H9 (cell line): ENCODE measurements around the gene EFL1. TPM values are rescaled to one million over a fixed set of nuclear protein-coding genes. Genes with fewer than 3 reads are reported as not detected.

Experiments used
- DNase-seq: peaks from one replicate; pipeline ENCODE4 v3.0.0-alpha.2; 2017
- H2AFZ ChIP-seq: one replicate; pipeline ENCODE4 v1.6.1; 2013; ENCODE audit warnings: mild to moderate bottlenecking, low read length, control low read depth, moderate library complexity
- H2AK5ac ChIP-seq: 2 replicates; pipeline ENCODE4 v1.6.1; 2013; ENCODE audit warnings: low read length, control low read depth, mixed read lengths; ENCODE audit not compliant: insufficient read length
- H2BK120ac ChIP-seq: one replicate; pipeline ENCODE4 v1.6.1; 2013; ENCODE audit warnings: low read depth, mild to moderate bottlenecking, low read length, control low read depth, inconsistent platforms; ENCODE audit not compliant: poor library complexity, severe bottlenecking
- H2BK12ac ChIP-seq: 2 replicates; pipeline ENCODE4 v1.6.1; 2013; ENCODE audit warnings: low read length, control low read depth, mixed read lengths, low read depth; ENCODE audit not compliant: insufficient read length
- H2BK15ac ChIP-seq: 2 replicates; pipeline ENCODE4 v1.6.1; 2013; ENCODE audit warnings: low read depth, low read length, control low read depth
- H2BK20ac ChIP-seq: one replicate; pipeline ENCODE4 v1.6.1; 2013; ENCODE audit warnings: low read depth, mild to moderate bottlenecking, low read length, control low read depth, inconsistent platforms; ENCODE audit not compliant: poor library complexity, severe bottlenecking
- H2BK5ac ChIP-seq: 2 replicates; pipeline ENCODE4 v1.6.1; 2013; ENCODE audit warnings: low read length, control low read depth, mixed read lengths; ENCODE audit not compliant: insufficient read length
- H3K14ac ChIP-seq: 2 replicates; pipeline ENCODE4 v1.6.1; 2013; ENCODE audit warnings: low read length, control low read depth; ENCODE audit not compliant: insufficient read depth
- H3K18ac ChIP-seq: 2 replicates; pipeline ENCODE4 v1.6.1; 2013; ENCODE audit warnings: low read depth, mild to moderate bottlenecking, mixed read lengths, low read length, control low read depth; ENCODE audit not compliant: insufficient read length
- H3K23ac ChIP-seq: 2 replicates; pipeline ENCODE4 v1.6.1; 2013; ENCODE audit warnings: low read length, control low read depth, mixed read lengths, low read depth; ENCODE audit not compliant: insufficient read length
- H3K23me2 ChIP-seq: 2 replicates; pipeline ENCODE4 v1.6.1; 2013; ENCODE audit warnings: low read depth, mild to moderate bottlenecking, mixed read lengths, low read length, control low read depth; ENCODE audit not compliant: insufficient read length, poor library complexity, severe bottlenecking
- H3K27ac ChIP-seq: 2 replicates; pipeline ENCODE4 v1.5.1; 2013; ENCODE audit warnings: low read length, control low read depth, mixed read lengths, low read depth; ENCODE audit not compliant: insufficient read length
- H3K27me3 ChIP-seq: 2 replicates; pipeline ENCODE4 v1.6.1; 2013; ENCODE audit warnings: low read length, control low read depth, inconsistent platforms; ENCODE audit not compliant: insufficient read depth
- H3K4ac ChIP-seq: 2 replicates; pipeline ENCODE4 v1.6.1; 2013; ENCODE audit warnings: low read depth, mild to moderate bottlenecking, control low read depth, inconsistent platforms, low read length, moderate library complexity
- H3K4me1 ChIP-seq: 2 replicates; pipeline ENCODE4 v1.6.1; 2013; ENCODE audit warnings: low read length, control low read depth, inconsistent platforms; ENCODE audit not compliant: insufficient read depth
- H3K4me2 ChIP-seq: 2 replicates; pipeline ENCODE4 v1.6.1; 2013; ENCODE audit warnings: low read length, control low read depth, mixed read lengths; ENCODE audit not compliant: insufficient read length, insufficient read depth
- H3K56ac ChIP-seq: 2 replicates; pipeline ENCODE4 v1.6.1; 2013; ENCODE audit warnings: low read depth, mild to moderate bottlenecking, mixed read lengths, low read length, control low read depth; ENCODE audit not compliant: insufficient read length
- H3K79me1 ChIP-seq: 2 replicates; pipeline ENCODE4 v1.6.1; 2013; ENCODE audit warnings: low read depth, mild to moderate bottlenecking, moderate library complexity, low read length, control low read depth, inconsistent platforms; ENCODE audit not compliant: insufficient read depth, poor library complexity, severe bottlenecking
- H3K79me2 ChIP-seq: 2 replicates; pipeline ENCODE4 v1.6.1; 2013; ENCODE audit warnings: low read length, control low read depth, inconsistent platforms; ENCODE audit not compliant: insufficient read depth
- H3K9ac ChIP-seq: 2 replicates; pipeline ENCODE4 v1.6.1; 2013; ENCODE audit warnings: low read length, control low read depth, mixed read lengths; ENCODE audit not compliant: insufficient read length; ENCODE audit errors: extremely low read depth
- H3K9me3 ChIP-seq: one replicate; pipeline ENCODE4 v1.6.1; 2013; ENCODE audit warnings: low read depth, low read length, inconsistent platforms; ENCODE audit not compliant: control insufficient read depth
- H3T11ph ChIP-seq: one replicate; pipeline ENCODE4 v1.6.1; 2013; ENCODE audit warnings: mild to moderate bottlenecking, low read length, control low read depth, inconsistent platforms
- H4K20me1 ChIP-seq: one replicate; pipeline ENCODE4 v1.6.1; 2013; ENCODE audit not compliant: control insufficient read depth, insufficient read length, insufficient read depth
- H4K5ac ChIP-seq: 2 replicates; pipeline ENCODE4 v1.6.1; 2013; ENCODE audit warnings: low read depth, mild to moderate bottlenecking, mixed read lengths, low read length, control low read depth; ENCODE audit not compliant: insufficient read length
- H4K8ac ChIP-seq: replicated peaks from 2 replicates; pipeline ENCODE4 v1.6.1; 2013; ENCODE audit warnings: low read length, control low read depth, mixed read lengths, low read depth; ENCODE audit not compliant: insufficient read length
- H4K91ac ChIP-seq: 2 replicates; pipeline ENCODE4 v1.6.1; 2013; ENCODE audit warnings: low read depth, mild to moderate bottlenecking, moderate library complexity, mixed read lengths, low read length, control low read depth; ENCODE audit not compliant: insufficient read length
- H3K27ac Mint-ChIP-seq, 3 experiments: 2 replicates in 2 of 3; 3 replicates in 1 of 3; pipeline ENCODE4 v1.8.0; 2020 to 2021; ENCODE audit warnings: mixed read lengths in 3 of 3, mild to moderate bottlenecking in 1 of 3, moderate library complexity in 1 of 3
- H3K27me3 Mint-ChIP-seq: 2 replicates; pipeline ENCODE4 v1.8.0; 2021; ENCODE audit warnings: low read depth, mild to moderate bottlenecking, moderate library complexity, mixed read lengths
- H3K36me3 Mint-ChIP-seq, 3 experiments: 2 replicates in 2 of 3; 3 replicates in 1 of 3; pipeline ENCODE4 v1.8.0; 2020 to 2021; ENCODE audit warnings: low read depth in 3 of 3, mixed read lengths in 3 of 3; ENCODE audit not compliant: insufficient read depth in 1 of 3
- H3K4me1 Mint-ChIP-seq, 2 experiments: 2 replicates each; pipeline ENCODE4 v1.8.0; 2020; ENCODE audit warnings: mixed read lengths in 2 of 2
- H3K4me3 Mint-ChIP-seq, 2 experiments: 2 replicates in 1 of 2; 3 replicates in 1 of 2; pipeline ENCODE4 v1.8.0; 2020 to 2021; ENCODE audit warnings: mild to moderate bottlenecking in 2 of 2, mixed read lengths in 2 of 2, moderate library complexity in 1 of 2
- H3K9me3 Mint-ChIP-seq, 2 experiments: 2 replicates in 1 of 2; 3 replicates in 1 of 2; pipeline ENCODE4 v1.8.0; 2020; ENCODE audit warnings: mild to moderate bottlenecking in 2 of 2, mixed read lengths in 2 of 2, moderate library complexity in 1 of 2
- CTCF ChIP-seq: fragments of 200-600 bp; sonication (generic); conservative IDR thresholded peaks from 3 replicates; pipeline ENCODE4 v1.8.0; 2021; ENCODE audit warnings: antibody characterized with exemption, mild to moderate bottlenecking
- WGBS: extraction: QIAGEN DNeasy Blood & Tissue Kit; methylation state at CpG from one replicate; pipeline ENCODE4 v1.1.7; 2013; ENCODE audit warnings: missing lambda C conversion rate, low lambda C conversion rate, mixed read lengths; ENCODE audit not compliant: insufficient read length; ENCODE audit errors: extremely low coverage; 5-methylcytosine and 5-hydroxymethylcytosine counted together
- total RNA-seq: library from RNA; stranded (reverse); gene quantifications from 2 replicates; pipeline ENCODE4 v1.2.1, GENCODE V29; 2021

EFL1 gene
- total RNA-seq, 1 experiment from 2014 or later = 29.4 TPM

GRCh38 chr15:82093774-82094211, 168.7 kb downstream of the EFL1 start:
- no peak overlapping the region for H2AFZ ChIP-seq
- H2AK5ac ChIP-seq = no peak overlapping the region
- Mint-ChIP-seq H3K4me1 (peaks cover 11 to 19% of the 10 kb centered on the region in 2 experiments), H3K36me3 (no peaks in the 10 kb centered on the region), H3K27ac (no peak overlapping the region), H3K4me3 (no peak overlapping the region), H3K9me3 (no peaks in the 10 kb centered on the region; a peak in 1 of 5 replicates), H3K27me3 (no peaks in the 10 kb centered on the region)
- no peaks in the 10 kb centered on the region for H3K79me2 ChIP-seq
- H4K5ac ChIP-seq = no peak overlapping the region
- H2BK120ac ChIP-seq = no peak overlapping the region
- H3K79me1 ChIP-seq = no peaks in the 10 kb centered on the region
- H3K27me3 ChIP-seq = no peaks in the 10 kb centered on the region
- H4K20me1 ChIP-seq = no peaks in the 10 kb centered on the region
- no peak overlapping the region for H2BK12ac ChIP-seq
- no peak overlapping the region for H3K56ac ChIP-seq
- no peak overlapping the region for H2BK5ac ChIP-seq
- H3K23ac ChIP-seq = no peak overlapping the region
- no peak overlapping the region for H4K8ac ChIP-seq
- no peak for TF ChIP-seq CTCF
- no peak overlapping the region for H2BK20ac ChIP-seq
- no peaks in the 10 kb centered on the region for H3K9me3 ChIP-seq
- no peak overlapping the region for H3K4ac ChIP-seq
- H3K4me1 ChIP-seq = peaks cover 2% of the 10 kb centered on the region; the same call in 1 of the 2 replicates
- no CpG with 5 or more reads among the region's 13 CpGs for WGBS
- no peak overlapping the region for H3K9ac ChIP-seq
- H3K14ac ChIP-seq = no peak overlapping the region
- no peak for DNase-seq
- H3K23me2 ChIP-seq = no peaks in the 10 kb centered on the region
- no peak overlapping the region for H4K91ac ChIP-seq
- H3T11ph ChIP-seq = no peak overlapping the region
- H3K18ac ChIP-seq = no peak overlapping the region
- H3K4me2 ChIP-seq = no peak overlapping the region
- H2BK15ac ChIP-seq = no peak overlapping the region
- no peak overlapping the region for H3K27ac ChIP-seq
